Astrocyte of the cerebellum (primary cell): ENCODE results near the gene ST6GALNAC5.

ENCODE experiments used
- DNase-seq: peaks from one replicate; pipeline ENCODE4 v3.0.0-alpha.2; 2011; ENCODE audit warnings: low read depth
- H3K4me3 ChIP-seq: 2 replicates; pipeline ENCODE4 v1.5.1; 2011; ENCODE audit warnings: mild to moderate bottlenecking, low read depth, low read length, moderate library complexity
- in situ Hi-C: cut with HindIII; loops from 2 replicates; pipeline ENCODE4 v1.10.0; 2017; ENCODE audit warnings: low sequenced_read_pairs
- TF ChIP-seq, protein P1 (sequence below): IDR thresholded peaks from 2 replicates; pipeline ENCODE4 v1.5.1; 2012; ENCODE audit warnings: low read length, low read depth, moderate library complexity, mild to moderate bottlenecking; ENCODE audit errors: missing control alignments

The ST6GALNAC5 gene

DNA sequence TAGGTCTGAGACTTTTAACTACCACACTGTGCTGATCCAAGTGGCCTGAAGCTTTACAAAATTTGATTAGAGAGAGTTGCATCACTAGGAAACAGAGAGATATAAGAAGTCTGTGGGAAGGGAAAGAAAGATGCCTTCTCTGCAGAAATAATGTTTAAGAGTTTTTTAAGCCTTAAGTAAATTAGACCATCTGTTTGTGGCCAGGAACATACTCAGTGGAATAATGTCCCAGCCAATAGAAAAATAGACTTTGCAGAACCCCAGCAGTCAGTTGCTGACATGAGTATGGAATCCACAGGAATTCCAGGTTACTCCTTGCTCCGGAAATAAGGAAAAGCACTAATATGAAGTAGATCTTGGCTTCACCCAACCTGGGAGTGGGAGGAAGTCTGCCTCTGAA is 144.8 kb downstream of the ST6GALNAC5 start:
- TF ChIP-seq, protein P1, sequence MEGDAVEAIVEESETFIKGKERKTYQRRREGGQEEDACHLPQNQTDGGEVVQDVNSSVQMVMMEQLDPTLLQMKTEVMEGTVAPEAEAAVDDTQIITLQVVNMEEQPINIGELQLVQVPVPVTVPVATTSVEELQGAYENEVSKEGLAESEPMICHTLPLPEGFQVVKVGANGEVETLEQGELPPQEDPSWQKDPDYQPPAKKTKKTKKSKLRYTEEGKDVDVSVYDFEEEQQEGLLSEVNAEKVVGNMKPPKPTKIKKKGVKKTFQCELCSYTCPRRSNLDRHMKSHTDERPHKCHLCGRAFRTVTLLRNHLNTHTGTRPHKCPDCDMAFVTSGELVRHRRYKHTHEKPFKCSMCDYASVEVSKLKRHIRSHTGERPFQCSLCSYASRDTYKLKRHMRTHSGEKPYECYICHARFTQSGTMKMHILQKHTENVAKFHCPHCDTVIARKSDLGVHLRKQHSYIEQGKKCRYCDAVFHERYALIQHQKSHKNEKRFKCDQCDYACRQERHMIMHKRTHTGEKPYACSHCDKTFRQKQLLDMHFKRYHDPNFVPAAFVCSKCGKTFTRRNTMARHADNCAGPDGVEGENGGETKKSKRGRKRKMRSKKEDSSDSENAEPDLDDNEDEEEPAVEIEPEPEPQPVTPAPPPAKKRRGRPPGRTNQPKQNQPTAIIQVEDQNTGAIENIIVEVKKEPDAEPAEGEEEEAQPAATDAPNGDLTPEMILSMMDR, result no peak
- in situ Hi-C loops, result no loop called here
- no peak for DNase-seq
- H3K4me3 ChIP-seq, result no peak overlapping the region

DNA sequence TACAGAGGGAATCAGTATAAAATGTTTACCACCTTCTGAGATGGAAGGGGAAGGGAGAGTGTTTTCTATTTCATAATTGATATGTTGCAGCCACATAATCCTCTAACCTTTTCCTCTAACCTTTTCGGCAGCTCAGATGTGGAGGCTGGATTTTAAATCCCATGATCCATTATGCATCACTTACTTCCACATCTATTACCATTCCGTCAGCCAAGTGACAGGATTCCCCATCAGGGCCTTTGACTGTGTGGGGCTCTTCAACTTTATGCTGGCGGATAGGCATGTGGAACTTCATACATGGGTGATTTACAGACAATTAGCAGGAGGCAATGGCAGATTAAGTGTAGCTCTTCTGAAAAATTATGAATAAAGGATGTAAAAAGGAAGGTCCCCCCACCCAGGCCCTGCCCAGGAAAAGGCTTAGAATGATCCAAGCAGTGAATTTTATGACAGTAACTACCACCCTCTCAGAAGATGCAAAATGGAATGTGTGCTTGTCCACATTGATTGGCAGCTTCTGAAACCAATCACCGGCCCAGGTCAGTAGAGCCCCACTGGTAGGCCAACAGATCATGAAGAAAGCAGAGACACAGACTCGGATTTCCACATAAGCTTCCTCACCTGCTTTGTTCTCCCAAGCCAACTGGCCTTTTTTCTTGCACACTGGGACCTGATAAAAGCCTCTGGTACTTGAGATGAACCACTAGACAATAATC is 147.0 kb downstream of the ST6GALNAC5 start:
- in situ Hi-C loops, result no loop called here
- TF ChIP-seq, protein P1, result no peak
- DNase-seq, result no peak
- no peak overlapping the region for H3K4me3 ChIP-seq

DNA sequence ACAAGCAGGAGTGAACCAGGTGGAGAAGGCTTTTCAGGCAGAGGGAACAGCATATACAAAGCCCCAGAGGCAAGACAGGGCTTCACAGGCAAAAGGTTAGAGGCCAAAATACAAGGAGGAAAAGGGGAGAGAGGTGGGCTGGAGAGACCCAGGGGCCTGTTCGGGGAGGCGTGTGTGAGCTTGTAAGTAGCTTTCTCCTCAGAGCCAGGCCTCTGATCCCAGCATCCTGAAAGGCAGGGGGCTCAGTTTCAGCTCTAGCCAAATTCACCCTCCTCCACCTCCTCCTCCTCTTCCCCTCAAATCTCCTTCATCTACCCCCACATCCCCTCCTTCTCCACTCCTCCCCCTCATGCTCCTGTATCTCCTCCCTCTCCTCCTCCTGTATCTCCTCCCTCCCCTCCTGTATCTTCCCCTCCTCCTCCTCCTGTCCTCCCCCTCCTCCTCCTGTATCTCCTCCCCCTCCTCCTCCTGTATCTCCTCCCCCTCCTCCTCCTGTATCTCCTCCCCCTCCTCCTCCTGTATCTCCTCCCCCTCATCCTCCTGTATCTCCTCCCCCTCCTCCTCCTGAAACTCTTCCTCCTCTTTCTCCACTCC is 148.6 kb downstream of the ST6GALNAC5 start:
- no peak for DNase-seq
- TF ChIP-seq, protein P1, result no peak
- in situ Hi-C loops, result no loop called here
- no peak overlapping the region for H3K4me3 ChIP-seq

DNA sequence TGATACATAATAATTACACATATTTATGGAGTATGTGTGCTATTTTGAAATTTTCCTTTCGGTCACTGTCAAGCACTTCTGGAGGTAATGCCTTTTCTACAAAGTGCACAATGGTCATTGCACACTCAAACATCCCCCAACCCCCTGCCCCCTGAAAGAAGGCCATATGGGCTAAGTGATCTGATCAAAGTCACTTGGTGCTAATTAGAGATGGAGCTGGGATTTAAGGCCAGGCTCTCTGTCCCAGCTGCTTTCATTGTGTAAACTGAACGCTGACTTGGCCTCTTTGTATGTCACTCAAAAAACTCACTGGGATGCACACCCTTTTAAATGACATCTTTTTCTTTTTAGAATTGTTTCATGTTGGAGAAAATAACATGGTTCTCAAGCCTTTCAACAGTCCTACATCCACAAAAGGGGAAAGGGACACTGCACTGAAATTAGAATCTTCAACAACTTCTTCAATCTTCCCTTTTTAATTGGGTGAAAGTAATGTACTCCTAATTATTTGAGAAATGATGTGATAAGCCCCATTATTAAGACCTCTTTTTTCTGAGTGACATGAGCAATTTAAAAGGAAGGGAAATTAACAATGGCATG is 149.2 kb downstream of the ST6GALNAC5 start:
- no peak overlapping the region for H3K4me3 ChIP-seq
- in situ Hi-C loops, result no loop called here
- DNase-seq, result no peak
- TF ChIP-seq, protein P1, result no peak

DNA sequence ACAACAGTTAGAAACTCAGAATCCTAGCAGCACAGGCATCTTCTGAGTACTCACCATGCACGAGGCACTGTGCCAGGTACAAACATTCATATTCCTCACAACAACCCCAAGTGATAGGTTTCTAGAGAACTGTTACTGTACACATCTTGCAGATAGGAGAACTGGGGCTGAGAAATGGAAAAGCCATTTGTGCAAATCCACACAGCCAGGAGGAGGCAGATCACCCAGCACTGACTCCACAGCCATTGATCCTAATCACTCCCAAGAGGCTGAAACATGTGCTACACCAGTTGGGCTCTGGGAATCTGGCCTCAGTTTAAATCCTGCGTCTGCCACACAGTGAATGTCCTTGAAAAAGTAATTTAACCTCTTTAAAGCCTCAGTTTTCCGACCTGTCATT is 151.0 kb downstream of the ST6GALNAC5 start:
- in situ Hi-C loops, result no loop called here

DNA sequence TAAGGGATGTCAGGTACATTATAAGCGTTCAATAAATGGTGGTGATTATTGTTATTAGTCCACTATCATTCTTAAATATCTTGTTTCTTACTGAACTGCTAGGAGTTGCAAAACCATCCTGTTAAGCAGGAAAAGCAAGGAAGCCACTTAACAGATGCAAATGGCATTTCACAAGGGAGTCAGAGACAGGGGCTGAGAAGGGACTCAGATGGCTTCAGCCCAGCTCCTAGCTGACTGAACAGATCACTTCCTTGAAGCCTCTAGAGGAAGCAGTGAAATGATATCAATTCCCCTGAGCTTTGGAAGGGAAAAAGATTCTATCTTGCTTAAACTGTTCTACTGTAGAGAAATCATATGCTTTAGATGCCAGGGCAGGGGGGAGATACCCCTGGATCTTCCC is 151.5 kb downstream of the ST6GALNAC5 start:
- TF ChIP-seq, protein P1, result no peak
- H3K4me3 ChIP-seq, result no peak overlapping the region
- DNase-seq, result no peak
- in situ Hi-C loops, result no loop called here

More for the DNA sequence above, 151.0 kb downstream of the ST6GALNAC5 start:
- no peak for DNase-seq
- TF ChIP-seq, protein P1, result no peak
- H3K4me3 ChIP-seq, result no peak overlapping the region
